HCT116 (cell line): ENCODE results near the gene DOK7. TPM values are rescaled to one million over a fixed set of nuclear protein-coding genes. Genes with fewer than 3 reads are reported as not detected.

Experiments used
- ATAC-seq: fragments of 200-7000 bp; cut with Tn5 transposase; 2 replicates; pipeline ENCODE4 v1.9.1; 2020; ENCODE audit warnings: mild to moderate bottlenecking, moderate library complexity
- BruUV-seq: library from RNA; stranded (reverse); fragments of 400-500 nt; replicated peaks from 2 replicates; lab custom pipeline; 2021; lab: Mats Ljungman, UMichigan
- CTCF ChIA-PET: fragments of 300-600 bp; sonication (Branson Sonifier 250); formaldehyde crosslinking; loops from one replicate; lab custom pipeline; 2021; ENCODE audit warnings: antibody characterized with exemption; lab: Charles Lee
- POLR2A ChIA-PET: fragments of 300-600, 350-600 bp; sonication (Branson Sonifier 250); formaldehyde crosslinking; loops from one replicate; lab custom pipeline; 2021; ENCODE audit warnings: antibody characterized with exemption; lab: Charles Lee
- RAD21 ChIA-PET, 2 experiments: fragments of 300-600 bp; sonication (Branson Sonifier 250); formaldehyde crosslinking; loops; one replicate each; lab custom pipeline; 2023; ENCODE audit warnings: low total read pairs in 2 of 2; ENCODE audit not compliant: uncharacterized antibody in 2 of 2, unreplicated experiment in 2 of 2, low non-redundant PET in 1 of 2; lab: Charles Lee
- DNase-seq: peaks from one replicate; pipeline ENCODE4 v3.0.0-alpha.2; 2010; ENCODE audit warnings: low read depth, low spot score
- H2AFZ ChIP-seq: fragments of 200-600 bp; shearing (Covaris generic), sonication (generic); 2 replicates; pipeline ENCODE4 v1.6.1; 2017; ENCODE audit warnings: low read depth, mixed run types, mixed read lengths, antibody characterized with exemption, low read length; ENCODE audit not compliant: poor library complexity, severe bottlenecking
- H3K27ac ChIP-seq: 2 replicates; pipeline ENCODE4 v1.5.1; 2012; ENCODE audit warnings: low read depth, low read length
- H3K27me3 ChIP-seq: fragments of 200-600 bp; sonication (generic); 2 replicates; pipeline ENCODE4 v1.6.1; 2016; ENCODE audit warnings: mixed run types, low read length, mixed read lengths; ENCODE audit not compliant: insufficient read depth
- H3K36me3 ChIP-seq, 2 experiments: fragments of 200-500 bp in 1 of 2; fragments of 200-600 bp in 1 of 2; sonication (Bioruptor generic) in 1 of 2; sonication (generic) in 1 of 2; 2 replicates each; pipeline versions ENCODE4 v1.5.1 to v1.6.1; 2014 to 2016; ENCODE audit warnings: low read length in 2 of 2, inconsistent platforms in 1 of 2, mixed read lengths in 1 of 2, mixed run types in 1 of 2; ENCODE audit not compliant: insufficient read depth in 2 of 2, control insufficient read depth in 1 of 2
- H3K4me1 ChIP-seq, 2 experiments: fragments of 200-600 bp in 1 of 2; sonication (generic) in 1 of 2; 2 replicates each; pipeline versions ENCODE4 v1.5.1 to v1.6.1; 2012 to 2017; ENCODE audit warnings: low read length in 2 of 2, inconsistent platforms in 1 of 2, mild to moderate bottlenecking in 1 of 2, mixed read lengths in 1 of 2, mixed run types in 1 of 2, moderate library complexity in 1 of 2; ENCODE audit not compliant: insufficient read depth in 2 of 2, control insufficient read depth in 1 of 2
- H3K4me2 ChIP-seq: fragments of 200-600 bp; sonication (generic); 2 replicates; pipeline ENCODE4 v1.6.1; 2017; ENCODE audit warnings: mixed run types, low read length, mixed read lengths
- H3K4me3 ChIP-seq, 2 experiments: fragments of 200-600 bp in 1 of 2; sonication (generic) in 1 of 2; replicated peaks in 1 of 2; 2 replicates each; pipeline ENCODE4 v1.5.1; 2011 to 2016; ENCODE audit warnings: low read length in 2 of 2, control low read depth in 1 of 2, low read depth in 1 of 2, mild to moderate bottlenecking in 1 of 2, mixed read lengths in 1 of 2, mixed run types in 1 of 2
- H3K79me2 ChIP-seq: fragments of 200-600 bp; sonication (generic); 2 replicates; pipeline ENCODE4 v1.6.1; 2017; ENCODE audit warnings: mild to moderate bottlenecking, mixed run types, low read length, moderate library complexity, mixed read lengths; ENCODE audit not compliant: insufficient read depth
- H3K9ac ChIP-seq: fragments of 200-600 bp; sonication (generic); 2 replicates; pipeline ENCODE4 v1.6.1; 2016; ENCODE audit warnings: low read length, mixed read lengths
- H3K9me2 ChIP-seq: fragments of 200-600 bp; sonication (generic), shearing (Covaris generic); 2 replicates; pipeline ENCODE4 v1.6.1; 2017; ENCODE audit warnings: mixed run types, mild to moderate bottlenecking, moderate library complexity; ENCODE audit not compliant: insufficient read depth
- H3K9me3 ChIP-seq, 2 experiments: fragments of 200-500 bp in 1 of 2; fragments of 200-600 bp in 1 of 2; sonication (Bioruptor generic) in 1 of 2; sonication (generic) in 1 of 2; 2 replicates each; pipeline ENCODE4 v1.6.1; 2014 to 2017; ENCODE audit warnings: low read length in 2 of 2, mixed read lengths in 2 of 2, inconsistent platforms in 1 of 2, low read depth in 1 of 2, mild to moderate bottlenecking in 1 of 2, mixed run types in 1 of 2, moderate library complexity in 1 of 2; ENCODE audit not compliant: control insufficient read depth in 1 of 2, insufficient read depth in 1 of 2
- H4K20me1 ChIP-seq: fragments of 200-600 bp; sonication (generic), shearing (Covaris generic); 2 replicates; pipeline ENCODE4 v1.6.1; 2017; ENCODE audit warnings: mixed run types, mild to moderate bottlenecking, moderate library complexity; ENCODE audit not compliant: insufficient read depth
- ATF3 ChIP-seq: IDR thresholded peaks from 2 replicates; pipeline ENCODE4 v1.6.1; 2012
- CBX3 ChIP-seq: IDR thresholded peaks from 2 replicates; pipeline ENCODE4 v1.6.1; 2012; ENCODE audit warnings: low read depth
- CEBPB ChIP-seq: IDR thresholded peaks from 2 replicates; pipeline ENCODE4 v1.6.1; 2012; ENCODE audit warnings: low read depth
- EGR1 ChIP-seq: IDR thresholded peaks from 2 replicates; pipeline ENCODE4 v1.6.1; 2012; ENCODE audit warnings: low read depth
- ELF1 ChIP-seq: IDR thresholded peaks from 2 replicates; pipeline ENCODE4 v1.6.1; 2012; ENCODE audit warnings: low read depth, borderline replicate concordance
- EZH2 ChIP-seq: fragments of 200-600 bp; sonication (generic); IDR thresholded peaks from 2 replicates; pipeline ENCODE4 v1.6.1; 2017; ENCODE audit warnings: antibody characterized with exemption, mixed run types
- EZH2phosphoT487 ChIP-seq: fragments of 200-600 bp; IDR thresholded peaks from 2 replicates; pipeline ENCODE4 v1.6.1; 2018; ENCODE audit warnings: antibody characterized with exemption, borderline replicate concordance
- JUND ChIP-seq: IDR thresholded peaks from 2 replicates; pipeline ENCODE4 v1.6.1; 2012
- MAX ChIP-seq: IDR thresholded peaks from 2 replicates; pipeline ENCODE4 v1.6.1; 2012
- POLR2AphosphoS5 ChIP-seq: IDR thresholded peaks from 2 replicates; pipeline ENCODE4 v1.6.1; 2011; ENCODE audit warnings: mild to moderate bottlenecking, low read depth, low read length, moderate library complexity
- RAD21 ChIP-seq: IDR thresholded peaks from 2 replicates; pipeline ENCODE4 v1.6.1; 2012; ENCODE audit warnings: low read depth, mild to moderate bottlenecking
- REST ChIP-seq: IDR thresholded peaks from 2 replicates; pipeline ENCODE4 v1.6.1; 2012; ENCODE audit warnings: low read depth
- SIN3A ChIP-seq: IDR thresholded peaks from 2 replicates; pipeline ENCODE4 v1.6.1; 2012; ENCODE audit warnings: low read depth
- SP1 ChIP-seq: IDR thresholded peaks from 2 replicates; pipeline ENCODE4 v1.6.1; 2012; ENCODE audit warnings: low read depth
- SRF ChIP-seq: IDR thresholded peaks from 2 replicates; pipeline ENCODE4 v1.6.1; 2012; ENCODE audit warnings: low read depth
- TCF7L2 ChIP-seq: IDR thresholded peaks from 2 replicates; pipeline ENCODE4 v1.7.0; 2011; ENCODE audit warnings: borderline replicate concordance, inconsistent platforms; ENCODE audit not compliant: insufficient read depth, insufficient read length; ENCODE audit errors: extremely low read depth
- ZBTB33 ChIP-seq: IDR thresholded peaks from 2 replicates; pipeline ENCODE4 v1.6.1; 2011; ENCODE audit warnings: mild to moderate bottlenecking, low read length, moderate library complexity; ENCODE audit not compliant: insufficient replicate concordance; ENCODE audit errors: extremely low read depth
- ZFX ChIP-seq: fragments of 450-650 bp; IDR thresholded peaks from 2 replicates; pipeline ENCODE4 v1.6.1; 2017
- ZNF274 ChIP-seq: fragments of 200-500 bp; sonication (Bioruptor generic); IDR thresholded peaks from 2 replicates; pipeline ENCODE4 v1.6.1; 2014; ENCODE audit warnings: mild to moderate bottlenecking, low read depth, low read length, inconsistent platforms
- intact Hi-C: fragments of 100-400 bp; cut with micrococcal nuclease; formaldehyde crosslinking; loops from 2 replicates; pipeline ENCODE4 v1.10.0; 2022
- total RNA-seq: library from RNA; stranded (reverse); gene quantifications from one replicate; pipeline ENCODE4 v1.2.1, GENCODE V29; 2021; ENCODE audit not compliant: unreplicated experiment

The DOK7 gene
- total RNA-seq, 1 experiment from 2014 or later: 2.4 TPM

GRCh38 chr4:3527101-3527913, 64.2 kb downstream of the DOK7 start:
- Histone ChIP-seq H3K9ac (no peak overlapping the region), H4K20me1 (no peaks in the 10 kb centered on the region), H3K9me2 (no peaks in the 10 kb centered on the region), H3K4me2 (no peak overlapping the region), H3K27me3 (no peaks in the 10 kb centered on the region), H3K27ac (no peak overlapping the region), H3K4me3 (no peak overlapping the region), H3K4me1 (peaks cover 4 to 11% of the 10 kb centered on the region in 2 experiments; a peak in 3 of 4 replicates), H3K79me2 (peaks cover 89% of the 10 kb centered on the region), H3K9me3 (no peaks in the 10 kb centered on the region), H2AFZ (no peak overlapping the region), H3K36me3 (peaks cover 19 to 31% of the 10 kb centered on the region in 2 experiments; a peak in 3 of 4 replicates)
- ATAC-seq: no peak
- CTCF ChIA-PET: no interaction called here
- intact Hi-C loops: no loop called here
- POLR2A ChIA-PET: no interaction called here
- TF ChIP-seq EZH2phosphoT487 (no peak), EZH2 (no peak), RAD21 (no peak), REST (no peak), MAX (no peak), ZNF274 (no peak), ELF1 (no peak), JUND (no peak), CBX3 (no peak), SIN3A (no peak), ZBTB33 (no peak), CEBPB (no peak), POLR2AphosphoS5 (no peak), SRF (no peak), EGR1 (no peak), TCF7L2 (no peak), SP1 (no peak), ATF3 (no peak), ZFX (no peak)
- RAD21 ChIA-PET: no interaction called here
- BruUV-seq: no TSS peak
- no peak for DNase-seq
